Sigmoid colon (tissue), 4 donors: ENCODE measurements around the gene FAM107A.

ENCODE experiments used
- CTCF ChIP-seq, 4 experiments: fragments of 450-650 bp in 3 of 4; fragments of 200-600 bp in 1 of 4; IDR thresholded peaks; one replicate each; pipeline ENCODE4 v1.5.1; 2016 to 2019; ENCODE audit warnings: antibody characterized with exemption in 4 of 4, mild to moderate bottlenecking in 3 of 4, moderate library complexity in 2 of 4
- POLR2A ChIP-seq, 2 donors: fragments of 450-650 bp; IDR thresholded peaks; one replicate each; pipeline ENCODE4 v1.6.1; 2016; ENCODE audit warnings: antibody characterized with exemption in 2 of 2, mild to moderate bottlenecking in 2 of 2, moderate library complexity in 2 of 2
- POLR2AphosphoS5 ChIP-seq, 4 donors: sonication (generic); formaldehyde crosslinking; IDR thresholded peaks; one replicate each; pipeline ENCODE4 v1.6.1; 2017; ENCODE audit warnings: antibody characterized with exemption in 4 of 4

- TF ChIP-seq CTCF (IDR thresholded peaks at IDR 0.05) (no peak), POLR2AphosphoS5 (IDR thresholded peaks at IDR 0.05) (no peak), POLR2A (IDR thresholded peaks at IDR 0.05) (no peak)
Observed at GRCh38 chr3:58578873-58579272, 1.7 kb upstream of the FAM107A start.
